GM12892 (cell line): Measurements from ENCODE around the gene TYMS.

ENCODE experiments used
- POLR2A ChIP-seq: IDR thresholded peaks from 2 replicates; pipeline ENCODE4 v1.6.1; 2011; ENCODE audit warnings: low read depth, low read length, control low read depth
- TAF1 ChIP-seq: IDR thresholded peaks from 2 replicates; pipeline ENCODE4 v1.6.1; 2011; ENCODE audit warnings: low read depth, mild to moderate bottlenecking, control low read depth, low read length, borderline replicate concordance

- TF ChIP-seq POLR2A (no peak), TAF1 (no peak)
These were observed 41.0 kb upstream of the TYMS start for GRCh38 chr18:616380-616995.
